Fibroblast of lung (primary cell): ENCODE measurements around the gene TAAR8.
"Not testable (repeated sequence)": the region's sequence is repeated elsewhere in the genome, so short reads cannot be mapped to it uniquely, and the experiment has no call there.

ENCODE experiments used
- CTCF ChIP-seq, 2 donors: IDR thresholded peaks in 1 of 2; conservative IDR thresholded peaks in 1 of 2; 1 replicate in 1 of 2; 2 replicates in 1 of 2; pipeline ENCODE4 v1.5.1; 2011 to 2012; ENCODE audit warnings: low read length in 2 of 2, control low read depth in 1 of 2, inconsistent platforms in 1 of 2, low read depth in 1 of 2, mild to moderate bottlenecking in 1 of 2
- EZH2 ChIP-seq: IDR thresholded peaks from 2 replicates; pipeline ENCODE4 v1.5.1; 2012; ENCODE audit warnings: low read length, control low read depth, mild to moderate bottlenecking; ENCODE audit errors: missing control alignments

GRCh38 chr6:132534546-132534945 lies 17.9 kb upstream of the TAAR8 start:
- not testable (repeated sequence) for TF ChIP-seq EZH2; CTCF (conservative IDR thresholded peaks at IDR 0.05 in 1 of 2, IDR thresholded peaks at IDR 0.05 in 1 of 2; ENCODE audit: low read depth in 1 of 2, low read length in 2 of 2)
